Posterior vena cava (tissue), 2 donors: Measurements from ENCODE around the gene SPIN3. TPM values are rescaled to one million over a fixed set of nuclear protein-coding genes. Genes with fewer than 3 reads are reported as not detected.
A peak's percentile ranks its signal among the peaks of the same experiment; 100 is the strongest.
"Not testable (repeated sequence)": the region's sequence is repeated elsewhere in the genome, so short reads cannot be mapped to it uniquely, and the experiment has no call there.

ENCODE experiments used
- DNase-seq: peaks from one replicate; pipeline ENCODE4 v3.0.0-alpha.2; 2020; ENCODE audit warnings: low spot score
- intact Hi-C, 2 donors: fragments of 100-400 bp; cut with DNase I; formaldehyde crosslinking; loops; one replicate each; pipeline versions ENCODE4 v1.14.1 to v1.14.2; 2022 to 2023
- long read RNA-seq, 2 donors: library from polyadenylated mRNA; unstranded; transcript quantifications; one replicate each; pipeline ENCODE4 v2.0.0, GENCODE V29; 2020 to 2021
- total RNA-seq, 2 donors: library from RNA; stranded (reverse); fragmentation: NEBNext Ultra II Directional; extraction: Animal tissue kit (Norgen Biotek cat#: 25700); gene quantifications; one replicate each; pipeline ENCODE4 v1.2.1, GENCODE V29; 2021
- donor health status: DM: yes; HTN: yes; CAD: no.
- donor health status: DM: yes; HTN: yes; CAD: no.

SPIN3 gene
- total RNA-seq: 10 to 100 TPM in 1 of 2 donors, 1 to 10 TPM in 1; 7.6 to 13.8 TPM
- long read RNA-seq, donor 1, full-length matches to known transcripts: 3 of 3 reads
- long read RNA-seq, donor 1, partial matches to known transcripts: 0 of 3 reads
- long read RNA-seq, donor 1, other reads (novel, unspliced or antisense): 0 of 3 reads
- long read RNA-seq, donor 2, full-length matches to known transcripts: 9 of 10 reads
- long read RNA-seq, donor 2, partial matches to known transcripts: 0 of 10 reads
- long read RNA-seq, donor 2, other reads (novel, unspliced or antisense): 1 of 10 reads

- intact Hi-C loops: no loop called here
- DNase-seq: peak; percentile 90
Measured at GRCh38 chrX:56995271-56995994, at the start of gene SPIN3. Gene SPIN3 (minus strand): TSS chrX:56995541. CDS start chrX:56994947, 594 bp downstream.

- intact Hi-C loops: no loop called here
- DNase-seq: no peak
Measured at GRCh38 chrX:57044245-57044644, 48.9 kb upstream of the SPIN3 start.

DNA sequence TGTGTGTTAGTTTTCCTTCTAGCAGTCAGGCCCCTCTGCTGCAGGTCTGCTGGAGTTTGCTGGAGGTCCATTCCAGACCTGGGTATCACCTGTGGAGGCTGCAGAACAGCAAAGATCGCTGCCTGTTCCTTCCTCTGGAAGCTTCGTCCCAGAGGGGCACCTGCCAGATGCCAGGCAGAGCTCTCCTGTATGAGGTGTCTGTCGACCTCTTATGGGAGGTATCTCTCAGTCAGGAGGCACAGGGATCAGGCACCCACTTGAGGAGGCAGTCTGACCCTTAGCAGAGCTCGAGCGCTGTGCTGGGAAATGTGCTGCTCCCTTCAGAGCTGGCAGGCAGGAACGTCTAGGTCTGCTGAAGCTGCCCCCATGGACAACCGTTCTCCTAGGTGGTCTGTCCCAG is 41.9 kb upstream of the SPIN3 start:
- DNase-seq: not testable (repeated sequence)
- intact Hi-C loops: loop anchor here in 1 of 2 donors (10.0 kb wide), 1 partner anchor 1018 kb away; no protein-coding TSS in a partner anchor

- no peak for DNase-seq
- intact Hi-C loops: no loop called here
Measured at GRCh38 chrX:56994375-56995270, 718 bp downstream of the SPIN3 start.

- intact Hi-C loops: no loop called here
- DNase-seq: no peak
Measured at GRCh38 chrX:56987741-56988140, 7.6 kb downstream of the SPIN3 start.

DNA sequence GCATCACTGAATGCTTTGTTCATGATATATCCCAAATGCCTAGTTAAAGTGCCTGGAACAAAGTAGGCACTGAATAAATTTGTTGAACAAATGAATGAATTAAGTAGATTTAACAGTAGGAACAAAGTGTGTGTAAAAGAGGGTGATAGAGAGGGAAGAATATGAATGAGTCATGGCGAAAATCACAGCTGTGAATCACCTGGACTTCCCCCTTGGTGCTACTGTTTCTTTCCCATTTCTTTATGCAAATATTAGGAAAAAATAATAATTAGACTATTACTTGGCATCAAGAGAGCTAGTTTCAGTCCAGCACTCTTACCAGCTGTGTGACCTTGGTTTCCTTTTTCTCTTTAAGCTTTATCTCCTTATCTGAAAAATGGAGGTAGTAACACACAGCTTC is 9.2 kb downstream of the SPIN3 start:
- intact Hi-C loops: no loop called here
- DNase-seq: no peak

GRCh38 chrX:56978172-56978571 is 17.2 kb downstream of the SPIN3 start:
- intact Hi-C loops: loop anchor here in 1 of 2 donors (10.0 kb wide), 1 partner anchor 173 kb away; no protein-coding TSS in a partner anchor
- DNase-seq: no peak

GRCh38 chrX:56975611-56976010 is 19.7 kb downstream of the SPIN3 start:
- DNase-seq: no peak
- intact Hi-C loops: loop anchor here in 1 of 2 donors (10.0 kb wide), 1 partner anchor 171 kb away; no protein-coding TSS in a partner anchor

- DNase-seq: no peak
- intact Hi-C loops: loop anchor here in 1 of 2 donors (10.0 kb wide), 1 partner anchor 170 kb away; no protein-coding TSS in a partner anchor
Measured at GRCh38 chrX:56974408-56974807, 20.9 kb downstream of the SPIN3 start.

- no peak for DNase-seq
- intact Hi-C loops: no loop called here
Measured at GRCh38 chrX:56969559-56969958, 25.8 kb downstream of the SPIN3 start.

GRCh38 chrX:56968980-56969379 is 26.4 kb downstream of the SPIN3 start:
- DNase-seq: no peak
- intact Hi-C loops: no loop called here

- no peak for DNase-seq
- intact Hi-C loops: no loop called here
Measured at GRCh38 chrX:56963377-56963776, 32.0 kb downstream of the SPIN3 start.

DNA sequence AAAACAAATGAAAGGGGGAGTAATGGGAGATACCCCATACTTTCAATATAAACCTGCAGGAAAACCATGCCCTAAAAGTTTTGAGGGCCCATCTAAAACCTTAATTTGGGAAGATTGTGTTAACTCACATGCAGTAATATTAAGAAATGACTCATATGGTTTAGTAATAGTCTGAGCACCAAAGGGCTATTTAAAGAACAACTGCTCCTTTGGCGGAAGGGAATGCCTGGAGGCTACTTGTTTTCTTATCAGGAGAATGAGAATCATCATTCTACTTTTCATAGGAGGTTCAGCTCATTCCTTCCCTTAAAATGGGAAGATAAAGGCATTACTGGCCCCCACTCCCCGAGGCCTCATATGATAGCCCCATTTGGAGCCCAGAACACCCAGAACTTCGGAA is 47.6 kb downstream of the SPIN3 start:
- no peak for DNase-seq
- intact Hi-C loops: no loop called here

GRCh38 chrX:56946201-56946600 is 49.1 kb downstream of the SPIN3 start:
- intact Hi-C loops, DNase-seq: not testable (repeated sequence)

GRCh38 chrX:56945226-56945625 is 50.1 kb downstream of the SPIN3 start:
- intact Hi-C loops, DNase-seq: not testable (repeated sequence)

DNA sequence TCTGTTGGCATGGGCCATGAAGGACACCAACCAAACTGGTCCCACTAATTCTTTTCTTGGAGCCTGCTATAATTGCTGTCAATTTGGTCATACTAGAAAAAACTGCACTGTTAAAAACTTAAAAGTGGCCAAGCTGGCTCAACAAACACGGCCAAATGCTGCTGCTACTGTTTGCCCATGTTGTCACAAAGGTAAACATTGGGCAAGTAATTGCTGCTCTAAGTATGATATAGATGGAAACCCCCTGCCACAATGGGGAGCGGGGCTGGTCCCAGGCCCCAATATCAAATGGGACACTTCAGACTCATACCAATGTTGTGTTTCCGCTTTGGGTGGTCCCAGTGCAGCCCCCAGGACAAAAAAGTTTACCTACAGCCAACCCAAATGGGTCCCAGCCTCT is 52.1 kb downstream of the SPIN3 start:
- intact Hi-C loops: no loop called here
- DNase-seq: no peak
